DND-41 (cell line): ENCODE results near the gene DENND6A.

Source experiments
- EZH2 ChIP-seq: IDR thresholded peaks from 3 replicates; pipeline ENCODE4 v1.6.1; 2012; ENCODE audit warnings: borderline replicate concordance, low read depth, mild to moderate bottlenecking, moderate library complexity, low read length, inconsistent platforms; ENCODE audit not compliant: severe bottlenecking
- TF ChIP-seq, protein P1 (sequence below): IDR thresholded peaks from 2 replicates; pipeline ENCODE4 v1.5.1; 2012; ENCODE audit warnings: borderline replicate concordance, low read length, moderate library complexity, mild to moderate bottlenecking; ENCODE audit not compliant: poor library complexity, severe bottlenecking; ENCODE audit errors: extremely low read depth

DNA sequence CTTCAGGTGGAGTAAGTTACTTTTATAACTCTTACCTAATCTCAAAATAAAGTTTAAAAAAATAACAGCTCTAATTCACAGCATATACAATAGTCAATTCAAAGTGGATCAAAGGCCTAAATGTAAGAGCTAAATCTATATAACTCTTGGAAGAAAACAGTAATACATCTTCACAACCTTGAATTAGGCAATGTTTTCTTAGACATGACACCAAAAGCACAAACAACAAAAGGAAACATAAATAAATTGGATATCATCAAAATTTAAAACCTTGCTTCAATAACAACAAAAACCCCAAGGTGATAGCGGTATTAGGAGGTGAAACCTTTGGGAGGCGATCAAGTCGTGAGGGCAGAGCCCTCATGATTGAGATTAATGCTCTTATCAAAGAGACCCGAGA is 12.8 kb downstream of the DENND6A start:
- TF ChIP-seq, protein P1, sequence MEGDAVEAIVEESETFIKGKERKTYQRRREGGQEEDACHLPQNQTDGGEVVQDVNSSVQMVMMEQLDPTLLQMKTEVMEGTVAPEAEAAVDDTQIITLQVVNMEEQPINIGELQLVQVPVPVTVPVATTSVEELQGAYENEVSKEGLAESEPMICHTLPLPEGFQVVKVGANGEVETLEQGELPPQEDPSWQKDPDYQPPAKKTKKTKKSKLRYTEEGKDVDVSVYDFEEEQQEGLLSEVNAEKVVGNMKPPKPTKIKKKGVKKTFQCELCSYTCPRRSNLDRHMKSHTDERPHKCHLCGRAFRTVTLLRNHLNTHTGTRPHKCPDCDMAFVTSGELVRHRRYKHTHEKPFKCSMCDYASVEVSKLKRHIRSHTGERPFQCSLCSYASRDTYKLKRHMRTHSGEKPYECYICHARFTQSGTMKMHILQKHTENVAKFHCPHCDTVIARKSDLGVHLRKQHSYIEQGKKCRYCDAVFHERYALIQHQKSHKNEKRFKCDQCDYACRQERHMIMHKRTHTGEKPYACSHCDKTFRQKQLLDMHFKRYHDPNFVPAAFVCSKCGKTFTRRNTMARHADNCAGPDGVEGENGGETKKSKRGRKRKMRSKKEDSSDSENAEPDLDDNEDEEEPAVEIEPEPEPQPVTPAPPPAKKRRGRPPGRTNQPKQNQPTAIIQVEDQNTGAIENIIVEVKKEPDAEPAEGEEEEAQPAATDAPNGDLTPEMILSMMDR: no peak
- TF ChIP-seq EZH2: no peak
